ENCODE results near the gene P4HA2. TPM values are rescaled to one million over a fixed set of nuclear protein-coding genes. Genes with fewer than 3 reads are reported as not detected.

Gene P4HA2
- total RNA-seq, 1 donor from 2014 or later, result 151 TPM

DNA sequence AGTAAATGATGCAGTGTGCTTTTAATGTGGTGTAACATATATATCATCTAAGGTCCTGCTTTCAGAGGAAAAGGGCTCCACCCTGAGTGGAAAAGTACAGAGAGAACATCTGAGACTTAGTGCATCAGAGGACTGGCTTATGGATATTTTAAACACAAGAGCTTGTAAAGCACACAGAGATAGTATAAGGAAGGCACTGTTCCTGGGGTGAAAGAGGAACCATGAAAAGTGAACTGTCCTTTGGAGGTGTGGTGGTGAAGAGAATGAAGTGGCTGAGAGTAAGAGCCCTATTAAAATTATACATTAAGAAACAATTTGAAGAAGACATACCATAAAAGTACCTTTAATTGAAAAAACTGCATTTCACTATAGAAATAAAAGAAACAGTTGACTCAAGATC lies 85.2 kb downstream of the P4HA2 start:
- DNase-seq (ENCODE audit: low spot score), result no peak

Other genes with a start within 250 kb of the P4HA2 start
- gene ACSL6, start 216.2 kb downstream of the P4HA2 start, total RNA-seq (ENCODE audit: insufficient read depth, low replicate concordance), result 11.6 TPM
- gene IL3, start 167.2 kb downstream of the P4HA2 start, total RNA-seq (ENCODE audit: insufficient read depth, low replicate concordance), result not detected
- gene CSF2, start 154.1 kb downstream of the P4HA2 start, total RNA-seq (ENCODE audit: insufficient read depth, low replicate concordance), result not detected
- 47.9 TPM for gene PDLIM4, start 29.8 kb upstream of the P4HA2 start, total RNA-seq (ENCODE audit: insufficient read depth, low replicate concordance)
- 4.6 TPM for gene SLC22A4, start 66.5 kb upstream of the P4HA2 start, total RNA-seq (ENCODE audit: insufficient read depth, low replicate concordance)
- gene SLC22A5, start 141.9 kb upstream of the P4HA2 start, total RNA-seq (ENCODE audit: insufficient read depth, low replicate concordance), result 6.0 TPM